ENCODE results near the gene LPCAT1.

DNA sequence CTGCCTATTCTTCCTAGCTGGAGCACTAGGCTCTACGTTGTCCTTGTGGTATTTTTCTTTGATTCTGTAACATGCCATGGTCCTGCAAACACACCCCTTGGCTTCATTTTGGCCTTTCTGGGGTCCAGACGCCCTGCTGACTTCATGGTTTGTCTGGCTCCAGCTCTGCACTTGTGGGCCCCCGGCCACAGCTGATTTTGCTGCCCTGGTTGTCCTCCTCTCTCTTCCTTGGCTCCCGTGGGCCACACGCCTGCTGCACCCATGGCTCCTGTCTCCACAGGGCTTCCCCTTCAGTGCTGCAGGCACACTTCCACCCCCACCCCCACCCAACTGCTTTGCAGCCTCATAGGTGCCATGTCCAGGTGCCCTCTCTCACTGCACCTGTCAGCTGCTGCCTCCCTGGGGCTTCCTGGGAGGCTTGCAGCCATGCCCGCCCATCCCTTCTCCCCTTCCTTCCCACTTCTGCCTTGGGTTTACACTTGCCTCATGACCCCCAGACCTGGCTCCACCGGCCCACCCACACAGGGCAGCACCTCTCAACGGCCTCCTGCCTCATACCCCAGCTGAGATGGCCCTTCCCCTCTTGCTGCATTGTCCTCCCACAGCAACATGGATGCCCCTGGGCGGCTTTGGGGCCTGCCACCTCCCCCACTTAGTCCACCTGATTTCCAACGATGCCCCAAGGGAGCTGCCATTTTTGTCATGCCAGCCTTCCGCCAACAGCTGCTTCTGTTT is 104.1 kb downstream of the LPCAT1 start:
- TF ChIP-seq, protein P1, sequence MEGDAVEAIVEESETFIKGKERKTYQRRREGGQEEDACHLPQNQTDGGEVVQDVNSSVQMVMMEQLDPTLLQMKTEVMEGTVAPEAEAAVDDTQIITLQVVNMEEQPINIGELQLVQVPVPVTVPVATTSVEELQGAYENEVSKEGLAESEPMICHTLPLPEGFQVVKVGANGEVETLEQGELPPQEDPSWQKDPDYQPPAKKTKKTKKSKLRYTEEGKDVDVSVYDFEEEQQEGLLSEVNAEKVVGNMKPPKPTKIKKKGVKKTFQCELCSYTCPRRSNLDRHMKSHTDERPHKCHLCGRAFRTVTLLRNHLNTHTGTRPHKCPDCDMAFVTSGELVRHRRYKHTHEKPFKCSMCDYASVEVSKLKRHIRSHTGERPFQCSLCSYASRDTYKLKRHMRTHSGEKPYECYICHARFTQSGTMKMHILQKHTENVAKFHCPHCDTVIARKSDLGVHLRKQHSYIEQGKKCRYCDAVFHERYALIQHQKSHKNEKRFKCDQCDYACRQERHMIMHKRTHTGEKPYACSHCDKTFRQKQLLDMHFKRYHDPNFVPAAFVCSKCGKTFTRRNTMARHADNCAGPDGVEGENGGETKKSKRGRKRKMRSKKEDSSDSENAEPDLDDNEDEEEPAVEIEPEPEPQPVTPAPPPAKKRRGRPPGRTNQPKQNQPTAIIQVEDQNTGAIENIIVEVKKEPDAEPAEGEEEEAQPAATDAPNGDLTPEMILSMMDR (IDR thresholded peaks at IDR 0.05): no peak
- TF ChIP-seq EZH2 (IDR thresholded peaks at IDR 0.05): no peak
- no peak for TF ChIP-seq EZH2phosphoT487 (IDR thresholded peaks at IDR 0.05)

All from neural progenitor cell (in vitro differentiated cells).